HepG2 (cell line): ENCODE measurements around the gene CD83. TPM values are rescaled to one million over a fixed set of nuclear protein-coding genes. Genes with fewer than 3 reads are reported as not detected.

ENCODE experiments used
- ATAC-seq: fragments of 200-7000 bp; cut with Tn5 transposase; 3 replicates; pipeline ENCODE4 v1.9.1; 2020; ENCODE audit warnings: mild to moderate bottlenecking, moderate library complexity
- BruUV-seq: library from RNA; stranded (reverse); fragments of 400-500 nt; replicated peaks from 2 replicates; lab custom pipeline; 2021; lab: Mats Ljungman, UMichigan
- CTCF ChIA-PET: fragments of 300-600 bp; formaldehyde crosslinking; extraction: SDS; loops from one replicate; lab custom pipeline; 2021; ENCODE audit warnings: low total read pairs, inconsistent platforms, low intra/inter-chr PET ratio; lab: Yijun Ruan, JAX
- POLR2A ChIA-PET: fragments of 350-600 bp; sonication (Branson Sonifier 250); formaldehyde crosslinking; loops from one replicate; lab custom pipeline; 2020; ENCODE audit warnings: antibody characterized with exemption, inconsistent platforms; lab: Yijun Ruan, JAX
- DNase-seq: peaks from one replicate; pipeline ENCODE4 v3.0.0-alpha.2; 2015; ENCODE audit warnings: low spot score
- FAIRE-seq: peaks from 3 replicates; lab custom pipeline; 2011; peaks lifted over from hg19 to GRCh38; lab: Jason Lieb, UNC
- H2AFZ ChIP-seq: one replicate; pipeline ENCODE4 v1.6.1; 2011; ENCODE audit warnings: low read length, inconsistent platforms
- H3K27ac ChIP-seq: fragments of 300-600 bp; 3 replicates; pipeline ENCODE4 v1.8.0; 2011; ENCODE audit warnings: mixed run types, mild to moderate bottlenecking, mixed read lengths, low read length, inconsistent platforms; ENCODE audit not compliant: insufficient read depth; ENCODE audit errors: extremely low read length
- H3K27me3 ChIP-seq, 2 experiments: fragments of 200-600 bp in 1 of 2; 2 replicates in 1 of 2; 3 replicates in 1 of 2; pipeline versions ENCODE4 v1.6.0 to v1.8.0; 2011; ENCODE audit warnings: low read length in 2 of 2, mild to moderate bottlenecking in 2 of 2, moderate library complexity in 2 of 2, inconsistent platforms in 1 of 2; ENCODE audit not compliant: insufficient read depth in 2 of 2, control insufficient read depth in 1 of 2
- H3K36me3 ChIP-seq, 2 experiments: fragments of 200-600 bp in 1 of 2; replicated peaks in 1 of 2; 2 replicates in 1 of 2; 3 replicates in 1 of 2; pipeline versions ENCODE4 v1.5.1 to v1.8.0; 2011; ENCODE audit warnings: low read length in 2 of 2, inconsistent platforms in 1 of 2; ENCODE audit not compliant: insufficient read depth in 2 of 2, control insufficient read depth in 1 of 2
- H3K4me1 ChIP-seq: 2 replicates; pipeline ENCODE4 v1.5.1; 2012; ENCODE audit warnings: low read length, inconsistent platforms; ENCODE audit not compliant: insufficient read depth
- H3K4me2 ChIP-seq: 2 replicates; pipeline ENCODE4 v1.6.0; 2011; ENCODE audit warnings: low read depth, low read length, inconsistent platforms
- H3K4me3 ChIP-seq, 3 experiments: fragments of 200-600 bp in 1 of 3; sonication (generic), shearing (Covaris generic) in 1 of 3; replicated peaks in 1 of 3; 2 replicates each; pipeline ENCODE4 v1.5.1; 2011 to 2016; ENCODE audit warnings: low read length in 3 of 3, inconsistent platforms in 2 of 3, low read depth in 2 of 3, mild to moderate bottlenecking in 2 of 3, control low read depth in 1 of 3, mixed read lengths in 1 of 3; ENCODE audit not compliant: insufficient read depth in 1 of 3
- H3K79me2 ChIP-seq: one replicate; pipeline ENCODE4 v1.6.1; 2011; ENCODE audit warnings: low read length, inconsistent platforms; ENCODE audit not compliant: insufficient read depth
- H3K9ac ChIP-seq: 2 replicates; pipeline ENCODE4 v1.6.0; 2011; ENCODE audit warnings: mild to moderate bottlenecking, low read depth, low read length, inconsistent platforms; ENCODE audit not compliant: insufficient read depth
- H3K9me3 ChIP-seq: 2 replicates; pipeline ENCODE4 v1.5.1; 2012; ENCODE audit warnings: mild to moderate bottlenecking, low read length
- H4K20me1 ChIP-seq: 2 replicates; pipeline ENCODE4 v1.6.0; 2011; ENCODE audit warnings: inconsistent platforms, mild to moderate bottlenecking, low read length, moderate library complexity; ENCODE audit not compliant: insufficient read depth
- CEBPB ChIP-seq: IDR thresholded peaks from 2 replicates; pipeline ENCODE4 v1.6.1; 2011; ENCODE audit warnings: low read depth, low read length, improper control_type of control experiment, borderline replicate concordance
- HHEX ChIP-seq: IDR thresholded peaks from 2 replicates; pipeline ENCODE4 v1.6.1; 2016; ENCODE audit warnings: control low read depth
- JDP2 ChIP-seq: sonication (generic); formaldehyde crosslinking; IDR thresholded peaks from 2 replicates; pipeline ENCODE4 v1.8.1; 2022; ENCODE audit warnings: missing genetic modification reagents, borderline replicate concordance
- KLF9 ChIP-seq: IDR thresholded peaks from 2 replicates; pipeline ENCODE4 v1.6.1; 2016; ENCODE audit warnings: low read depth
- MXD4 ChIP-seq: IDR thresholded peaks from 2 replicates; pipeline ENCODE4 v1.6.1; 2016; ENCODE audit warnings: mild to moderate bottlenecking, missing biosample characterization, missing genetic modification reagents
- XBP1 ChIP-seq: sonication (generic); formaldehyde crosslinking; IDR thresholded peaks from 2 replicates; pipeline ENCODE4 v1.5.0; 2020; ENCODE audit warnings: missing genetic modification reagents
- ZNF10 ChIP-seq: sonication (generic); formaldehyde crosslinking; IDR thresholded peaks from 2 replicates; pipeline ENCODE4 v1.4.0; 2020; ENCODE audit warnings: mild to moderate bottlenecking, low read depth, missing genetic modification reagents, borderline replicate concordance
- ZNF333 ChIP-seq: sonication (generic); formaldehyde crosslinking; IDR thresholded peaks from 2 replicates; pipeline ENCODE4 v1.4.0; 2020; ENCODE audit warnings: mild to moderate bottlenecking, missing genetic modification reagents, borderline replicate concordance
- ZNF350 ChIP-seq: sonication (generic); formaldehyde crosslinking; IDR thresholded peaks from 2 replicates; pipeline ENCODE4 v1.4.0; 2020; ENCODE audit warnings: mild to moderate bottlenecking, low read depth, missing genetic modification reagents, borderline replicate concordance
- ZNF569 ChIP-seq: sonication (generic); formaldehyde crosslinking; IDR thresholded peaks from 2 replicates; pipeline ENCODE4 v1.5.0; 2020; ENCODE audit warnings: mild to moderate bottlenecking, missing genetic modification reagents, moderate library complexity, borderline replicate concordance
- ZNF788 ChIP-seq: sonication (generic); formaldehyde crosslinking; IDR thresholded peaks from 2 replicates; pipeline ENCODE4 v1.5.0; 2020; ENCODE audit warnings: mild to moderate bottlenecking, missing genetic modification reagents, borderline replicate concordance
- in situ Hi-C: cut with HindIII; loops from 2 replicates; pipeline ENCODE4 v1.10.0; 2017; ENCODE audit warnings: low pct_unique_long_range_greater_than_20kb; ENCODE audit not compliant: extremely low pct_ligation_motif_present
- intact Hi-C: fragments of 100-400 bp; cut with micrococcal nuclease; formaldehyde crosslinking; loops from one replicate; pipeline ENCODE4 v1.10.0; 2022; ENCODE audit not compliant: unreplicated experiment
- polyA plus RNA-seq, 8 experiments: library from polyadenylated mRNA; depleted of rRNA in 3 of 8; stranded (reverse) in 7 of 8; unstranded in 1 of 8; fragments of >200 nt; fragmentation: Illumina TruSeq in 4 of 8; extraction: Trizol in 4 of 8; gene quantifications; 2 replicates each; pipeline versions ENCODE4 v1.2.1 to v1.2.3, GENCODE V29; 2011 to 2016; ENCODE audit warnings: low read depth in 4 of 8, missing spikeins in 1 of 8, mixed read lengths in 1 of 8; ENCODE audit not compliant: insufficient read depth in 1 of 8
- total RNA-seq, 5 experiments: library from RNA; depleted of rRNA; stranded (reverse); fragments of >200 nt; fragmentation: Illumina TruSeq; extraction: Trizol; gene quantifications; 2 replicates each; pipeline ENCODE4 v1.2.3, GENCODE V29; 2016; ENCODE audit warnings: low read depth in 1 of 5
- TF ChIP-seq, protein P1 (sequence below): sonication (generic); formaldehyde crosslinking; IDR thresholded peaks from 2 replicates; pipeline ENCODE4 v1.5.0; 2020; ENCODE audit warnings: missing genetic modification reagents
- TF ChIP-seq, protein P2 (sequence below): sonication (generic); formaldehyde crosslinking; IDR thresholded peaks from 2 replicates; pipeline ENCODE4 v1.4.0; 2020; ENCODE audit warnings: missing genetic modification reagents
- TF ChIP-seq, protein P3 (sequence below): sonication (generic); formaldehyde crosslinking; IDR thresholded peaks from 2 replicates; pipeline ENCODE4 v1.4.0; 2020; ENCODE audit warnings: low read depth, missing genetic modification reagents

Gene CD83
- total and polyA plus RNA-seq, 2 of the 13 experiments (the other 11 are each of a cell fraction or from before 2014, with no cell fraction given): 0.46 to 2.3 TPM

DNA sequence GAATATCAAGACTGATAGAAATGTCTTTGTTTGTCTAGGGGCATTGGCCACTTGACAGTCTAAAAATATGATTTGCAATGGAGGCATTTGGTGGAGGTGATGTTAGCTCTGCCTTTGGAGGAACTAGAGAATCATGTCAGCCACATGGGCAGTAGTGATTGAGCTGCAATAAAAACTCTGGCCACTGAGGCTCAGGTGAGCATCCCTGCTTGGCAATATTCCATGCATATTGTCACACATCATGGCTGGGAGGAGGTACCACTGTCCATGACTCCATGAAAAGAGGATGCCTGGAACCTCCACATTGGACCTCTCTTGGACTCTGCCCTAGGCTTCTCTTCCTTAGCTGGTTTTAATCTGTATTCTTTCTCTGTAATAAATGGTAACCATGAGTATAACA, 10.6 kb upstream of the CD83 start:
- intact Hi-C loops (no loop called here), in situ Hi-C loops (no loop called here)
- no peak overlapping the region for H3K4me2 ChIP-seq
- no peaks in the 10 kb centered on the region for H3K36me3 ChIP-seq
- no peak overlapping the region for H3K9ac ChIP-seq
- H4K20me1 ChIP-seq: no peaks in the 10 kb centered on the region
- H2AFZ ChIP-seq: no peak overlapping the region
- H3K9me3 ChIP-seq: peaks cover 15% of the 10 kb centered on the region
- no peaks in the 10 kb centered on the region for H3K4me1 ChIP-seq
- no peak overlapping the region for H3K27ac ChIP-seq
- FAIRE-seq: no peak
- H3K79me2 ChIP-seq: no peaks in the 10 kb centered on the region
- TF ChIP-seq MXD4 (CRISPR knock-in tag): no peak
- TF ChIP-seq KLF9 (CRISPR knock-in tag): no peak
- TF ChIP-seq, protein P1, sequence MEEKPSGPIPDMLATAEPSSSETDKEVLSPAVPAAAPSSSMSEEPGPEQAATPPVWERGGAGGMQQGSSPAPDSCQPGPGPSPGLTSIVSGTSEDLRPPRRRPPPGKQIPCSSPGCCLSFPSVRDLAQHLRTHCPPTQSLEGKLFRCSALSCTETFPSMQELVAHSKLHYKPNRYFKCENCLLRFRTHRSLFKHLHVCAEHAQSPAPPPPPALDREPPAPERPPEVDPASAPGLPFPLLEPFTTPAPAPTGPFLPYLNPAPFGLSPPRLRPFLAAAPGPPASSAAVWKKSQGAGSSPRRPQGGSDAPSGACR: no peak
- TF ChIP-seq ZNF569: no peak
- no peak for TF ChIP-seq ZNF10
- TF ChIP-seq ZNF350 (CRISPR knock-in tag): no peak
- TF ChIP-seq ZNF788 (CRISPR knock-in tag): no peak
- TF ChIP-seq, protein P2, sequence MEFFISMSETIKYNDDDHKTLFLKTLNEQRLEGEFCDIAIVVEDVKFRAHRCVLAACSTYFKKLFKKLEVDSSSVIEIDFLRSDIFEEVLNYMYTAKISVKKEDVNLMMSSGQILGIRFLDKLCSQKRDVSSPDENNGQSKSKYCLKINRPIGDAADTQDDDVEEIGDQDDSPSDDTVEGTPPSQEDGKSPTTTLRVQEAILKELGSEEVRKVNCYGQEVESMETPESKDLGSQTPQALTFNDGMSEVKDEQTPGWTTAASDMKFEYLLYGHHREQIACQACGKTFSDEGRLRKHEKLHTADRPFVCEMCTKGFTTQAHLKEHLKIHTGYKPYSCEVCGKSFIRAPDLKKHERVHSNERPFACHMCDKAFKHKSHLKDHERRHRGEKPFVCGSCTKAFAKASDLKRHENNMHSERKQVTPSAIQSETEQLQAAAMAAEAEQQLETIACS (CRISPR knock-in tag): no peak
- no peak for TF ChIP-seq CEBPB
- TF ChIP-seq XBP1 (CRISPR knock-in tag): no peak
- TF ChIP-seq, protein P3, sequence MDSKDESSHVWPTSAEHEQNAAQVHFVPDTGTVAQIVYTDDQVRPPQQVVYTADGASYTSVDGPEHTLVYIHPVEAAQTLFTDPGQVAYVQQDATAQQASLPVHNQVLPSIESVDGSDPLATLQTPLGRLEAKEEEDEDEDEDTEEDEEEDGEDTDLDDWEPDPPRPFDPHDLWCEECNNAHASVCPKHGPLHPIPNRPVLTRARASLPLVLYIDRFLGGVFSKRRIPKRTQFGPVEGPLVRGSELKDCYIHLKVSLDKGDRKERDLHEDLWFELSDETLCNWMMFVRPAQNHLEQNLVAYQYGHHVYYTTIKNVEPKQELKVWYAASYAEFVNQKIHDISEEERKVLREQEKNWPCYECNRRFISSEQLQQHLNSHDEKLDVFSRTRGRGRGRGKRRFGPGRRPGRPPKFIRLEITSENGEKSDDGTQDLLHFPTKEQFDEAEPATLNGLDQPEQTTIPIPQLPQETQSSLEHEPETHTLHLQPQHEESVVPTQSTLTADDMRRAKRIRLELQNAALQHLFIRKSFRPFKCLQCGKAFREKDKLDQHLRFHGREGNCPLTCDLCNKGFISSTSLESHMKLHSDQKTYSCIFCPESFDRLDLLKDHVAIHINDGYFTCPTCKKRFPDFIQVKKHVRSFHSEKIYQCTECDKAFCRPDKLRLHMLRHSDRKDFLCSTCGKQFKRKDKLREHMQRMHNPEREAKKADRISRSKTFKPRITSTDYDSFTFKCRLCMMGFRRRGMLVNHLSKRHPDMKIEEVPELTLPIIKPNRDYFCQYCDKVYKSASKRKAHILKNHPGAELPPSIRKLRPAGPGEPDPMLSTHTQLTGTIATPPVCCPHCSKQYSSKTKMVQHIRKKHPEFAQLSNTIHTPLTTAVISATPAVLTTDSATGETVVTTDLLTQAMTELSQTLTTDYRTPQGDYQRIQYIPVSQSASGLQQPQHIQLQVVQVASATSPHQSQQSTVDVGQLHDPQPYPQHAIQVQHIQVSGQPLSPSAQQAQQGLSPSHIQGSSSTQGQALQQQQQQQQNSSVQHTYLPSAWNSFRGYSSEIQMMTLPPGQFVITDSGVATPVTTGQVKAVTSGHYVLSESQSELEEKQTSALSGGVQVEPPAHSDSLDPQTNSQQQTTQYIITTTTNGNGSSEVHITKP (CRISPR knock-in tag): no peak
- no peak for TF ChIP-seq JDP2 (CRISPR knock-in tag)
- no peak for TF ChIP-seq ZNF333 (CRISPR knock-in tag)
- no peak for TF ChIP-seq HHEX
- no peak for DNase-seq
- POLR2A ChIA-PET: no interaction called here
- ATAC-seq: no peak
- no peak overlapping the region for H3K4me3 ChIP-seq
- CTCF ChIA-PET: no interaction called here
- H3K27me3 ChIP-seq: peaks cover 4 to 8% of the 10 kb centered on the region in 2 experiments
- no TSS peak for BruUV-seq
